Fibroblast of upper back skin (primary cell): Measurements from ENCODE around the gene PCCA.
"Not testable (repeated sequence)": the region's sequence is repeated elsewhere in the genome, so short reads cannot be mapped to it uniquely, and the experiment has no call there.

Experiments used
- DNase-seq: peaks from one replicate; pipeline ENCODE4 v3.0.0-alpha.2; 2013

PCCA gene

GRCh38 chr13:100315522-100315921 lies 226.6 kb downstream of the PCCA start:
- DNase-seq, result no peak

- not testable (repeated sequence) for DNase-seq
Measured at GRCh38 chr13:100318473-100318872, 229.6 kb downstream of the PCCA start.

GRCh38 chr13:100323937-100324336 lies 235.0 kb downstream of the PCCA start:
- no peak for DNase-seq

- peak; percentile 10 for DNase-seq
Measured at GRCh38 chr13:100330662-100331061, 241.8 kb downstream of the PCCA start.

- DNase-seq, result no peak
Measured at GRCh38 chr13:100333141-100333540, 244.2 kb downstream of the PCCA start.

GRCh38 chr13:100334214-100334613 lies 245.3 kb downstream of the PCCA start:
- no peak for DNase-seq

GRCh38 chr13:100336795-100337516 lies 248.1 kb downstream of the PCCA start:
- no peak for DNase-seq

GRCh38 chr13:100338275-100338674 lies 249.4 kb downstream of the PCCA start:
- DNase-seq, result peak; percentile 12

- no peak for DNase-seq
Measured at GRCh38 chr13:100339411-100339940, 250.6 kb downstream of the PCCA start.

GRCh38 chr13:100340865-100341264 lies 252.0 kb downstream of the PCCA start:
- no peak for DNase-seq

- DNase-seq, result no peak
Measured at GRCh38 chr13:100341327-100341726, 252.4 kb downstream of the PCCA start.

- no peak for DNase-seq
Measured at GRCh38 chr13:100344544-100344943, 255.7 kb downstream of the PCCA start.

GRCh38 chr13:100347968-100348367 lies 259.1 kb downstream of the PCCA start:
- no peak for DNase-seq

GRCh38 chr13:100349594-100349993 lies 260.7 kb downstream of the PCCA start:
- no peak for DNase-seq

GRCh38 chr13:100350601-100351000 lies 261.7 kb downstream of the PCCA start:
- DNase-seq, result no peak

- peak; percentile 36 for DNase-seq
Measured at GRCh38 chr13:100356426-100356825, 267.5 kb downstream of the PCCA start.

- DNase-seq, result peak; percentile 41
Measured at GRCh38 chr13:100356889-100357288, 268.0 kb downstream of the PCCA start.

GRCh38 chr13:100357764-100358163 lies 268.9 kb downstream of the PCCA start:
- no peak for DNase-seq

- peak; percentile 53 for DNase-seq
Measured at GRCh38 chr13:100361504-100361903, 272.6 kb downstream of the PCCA start.

- DNase-seq, result no peak
Measured at GRCh38 chr13:100362371-100362770, 273.5 kb downstream of the PCCA start.

GRCh38 chr13:100362781-100363180 lies 273.9 kb downstream of the PCCA start:
- no peak for DNase-seq

- DNase-seq, result peak; percentile 84
Measured at GRCh38 chr13:100363285-100363711, 274.4 kb downstream of the PCCA start.

- no peak for DNase-seq
Measured at GRCh38 chr13:100363874-100364273, 275.0 kb downstream of the PCCA start.

GRCh38 chr13:100364591-100364990 lies 275.7 kb downstream of the PCCA start:
- no peak for DNase-seq

- no peak for DNase-seq
Measured at GRCh38 chr13:100365680-100366079, 276.8 kb downstream of the PCCA start.
